SH-SY5Y (cell line): ENCODE data around the gene CCIN.

ENCODE experiments used
- GATA2 ChIP-seq: IDR thresholded peaks from 2 replicates; pipeline ENCODE4 v1.6.1; 2011; ENCODE audit warnings: mild to moderate bottlenecking, low read depth, low read length
- GATA3 ChIP-seq: IDR thresholded peaks from 2 replicates; pipeline ENCODE4 v1.6.1; 2011; ENCODE audit warnings: low read depth, mild to moderate bottlenecking, low read length, moderate library complexity

DNA sequence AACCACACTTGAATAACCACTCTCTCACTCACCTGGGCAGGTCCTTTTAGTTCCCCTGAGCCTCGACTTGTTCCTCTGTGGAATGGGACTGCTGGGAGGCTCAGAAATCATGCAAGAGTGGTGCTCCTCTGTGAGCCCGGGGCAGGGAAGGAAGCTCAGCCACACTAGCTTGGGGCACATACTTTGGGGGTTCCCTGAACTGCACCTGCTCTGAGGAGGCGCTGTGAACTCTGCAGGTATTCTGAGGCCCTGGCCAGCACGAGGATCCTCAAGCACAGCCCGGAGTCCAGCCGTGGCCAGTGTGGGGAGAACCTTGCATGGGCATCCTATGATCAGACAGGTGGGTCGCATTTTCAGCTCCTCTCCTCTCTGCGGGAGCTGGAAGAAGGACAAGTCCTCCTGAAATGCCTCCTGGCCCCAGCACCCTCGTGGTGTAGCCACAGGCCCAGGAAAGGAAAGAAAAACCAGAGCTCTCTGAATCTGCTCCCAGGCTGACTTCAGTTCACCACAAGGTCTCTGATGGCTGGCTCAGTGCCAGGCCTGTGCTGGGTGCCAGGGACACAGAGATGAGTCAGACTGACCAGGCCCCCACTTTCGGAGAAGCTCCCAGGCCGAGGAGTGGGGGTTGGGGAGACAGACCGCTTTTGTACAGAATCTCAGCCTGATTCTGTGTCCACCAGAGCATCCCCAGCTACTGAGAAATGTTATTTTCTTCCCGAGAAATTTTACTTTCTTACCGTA is 20.7 kb upstream of the CCIN start:
- TF ChIP-seq GATA3 (no peak), GATA2 (no peak)
